Measurements from ENCODE around the gene FXYD1.

FXYD1 gene

GRCh38 chr19:35108730-35109129, 29.9 kb upstream of the FXYD1 start:
- no peak for DNase-seq

GRCh38 chr19:35109395-35110112, 29.1 kb upstream of the FXYD1 start:
- no peak for DNase-seq

- DNase-seq: no peak
Measured at GRCh38 chr19:35110974-35111373, 27.6 kb upstream of the FXYD1 start.

DNA sequence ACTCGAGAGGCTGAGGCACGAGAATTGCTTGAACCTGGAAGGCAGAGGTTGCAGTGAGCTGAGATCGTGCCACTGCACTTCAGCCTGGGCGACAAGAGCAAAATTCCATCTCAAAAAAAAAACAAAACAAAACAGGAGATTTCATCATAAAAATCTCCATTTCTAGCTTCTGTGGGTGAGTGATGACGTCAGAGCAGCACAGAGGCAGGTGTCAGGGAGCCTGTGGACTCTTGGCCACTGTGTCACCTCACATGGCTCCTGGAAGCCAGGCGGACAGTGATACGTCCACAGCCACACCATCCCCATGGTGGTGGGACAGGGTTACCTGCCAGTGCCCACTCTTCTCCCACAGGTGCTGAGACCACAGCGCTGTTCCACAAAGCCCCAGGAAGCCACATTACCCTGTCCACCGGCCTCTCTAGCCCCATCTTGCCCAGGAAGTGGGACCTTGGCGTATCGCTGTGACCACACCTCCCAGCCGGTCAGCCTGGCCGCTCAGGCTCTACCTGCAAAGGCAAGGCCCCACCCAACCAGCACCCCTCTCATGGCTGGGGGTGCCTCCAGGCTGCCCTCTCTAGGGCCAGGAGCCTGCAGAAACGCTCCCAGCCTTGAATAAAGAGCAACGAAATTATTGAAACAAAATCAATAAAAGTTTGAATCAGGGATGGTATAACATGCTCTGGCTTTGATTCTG, 25.5 kb upstream of the FXYD1 start:
- DNase-seq: no peak

- peak; percentile 53 to 73 for DNase-seq
Measured at GRCh38 chr19:35114353-35115176, 24.1 kb upstream of the FXYD1 start.

DNA sequence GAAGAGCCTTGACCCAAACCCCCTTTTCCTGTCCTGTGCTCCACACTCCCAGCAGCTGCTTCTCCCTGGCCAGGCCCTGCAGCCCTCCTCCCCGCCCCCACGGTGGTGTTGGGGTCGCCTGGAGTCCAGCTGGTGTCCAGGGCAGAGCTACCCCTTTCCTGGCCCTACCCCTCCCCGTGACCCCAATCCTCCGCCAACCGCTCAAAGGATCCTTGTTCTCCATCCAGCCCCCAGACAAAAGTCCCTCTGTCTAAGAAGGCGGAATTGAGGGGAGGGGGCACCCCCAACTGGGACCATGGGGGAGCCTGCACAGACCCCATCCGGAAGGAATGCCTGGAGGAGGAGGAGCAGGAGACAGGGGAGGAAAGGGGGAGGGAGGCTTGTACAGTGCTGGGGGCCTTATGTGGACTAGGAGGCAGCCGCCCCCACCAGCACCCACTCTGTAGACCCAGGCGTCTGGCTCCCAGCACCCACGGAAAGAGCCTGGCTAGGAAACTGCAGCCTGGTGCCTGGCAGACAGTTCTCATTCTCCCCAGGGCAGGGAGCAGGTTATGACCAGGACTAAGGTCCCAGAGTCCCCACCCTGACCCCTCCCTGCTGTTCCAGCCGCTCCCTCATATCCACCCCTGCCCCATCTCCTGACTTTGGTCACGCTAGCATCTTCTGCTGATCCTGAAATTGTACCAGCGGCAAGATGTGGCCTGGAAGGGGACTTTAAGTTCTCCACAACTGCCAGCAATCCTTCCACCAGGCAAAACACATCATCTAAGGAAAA, 23.3 kb upstream of the FXYD1 start, which contains the start of gene FXYD3:
Gene FXYD3 (plus strand): TSS at position 647 of the 775 bp plus-strand sequence. CDS start 3,554 bp downstream, outside the sequence.
- DNase-seq: no peak

DNA sequence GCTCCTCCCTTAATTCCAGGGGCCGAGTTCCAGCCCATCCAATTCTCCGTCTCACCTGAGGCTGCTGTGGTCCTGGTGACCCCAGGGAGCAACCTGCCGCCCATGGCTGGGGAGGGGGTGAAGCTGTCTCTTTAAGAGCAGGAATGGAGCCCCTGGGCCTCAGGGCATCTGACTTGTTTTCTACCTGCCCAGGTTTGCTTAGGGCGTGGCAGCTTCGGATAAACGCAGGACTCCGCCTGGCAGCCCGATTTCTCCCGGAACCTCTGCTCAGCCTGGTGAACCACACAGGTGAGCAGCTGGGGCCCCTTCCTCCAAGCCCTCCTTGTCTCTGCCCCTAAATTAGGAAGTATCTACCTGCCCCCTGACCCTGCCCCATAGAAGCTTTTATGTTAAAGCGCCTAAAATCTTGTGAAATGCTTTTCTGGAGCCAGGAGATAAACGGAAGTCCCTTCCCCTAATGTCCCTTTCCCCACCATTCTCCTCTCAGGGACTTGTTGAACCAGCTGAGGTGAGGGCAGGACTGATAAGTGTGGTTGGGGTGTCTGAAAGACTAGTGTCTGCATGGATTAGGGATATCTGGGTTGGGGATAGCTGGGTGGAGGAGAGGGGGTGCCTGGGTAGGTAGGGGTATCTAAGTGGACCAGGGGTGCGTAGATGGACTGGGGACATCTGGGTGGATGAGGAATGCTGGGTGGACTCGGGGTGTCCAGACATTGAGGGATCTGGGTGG, 22.4 kb upstream of the FXYD1 start:
- no peak for DNase-seq

DNA sequence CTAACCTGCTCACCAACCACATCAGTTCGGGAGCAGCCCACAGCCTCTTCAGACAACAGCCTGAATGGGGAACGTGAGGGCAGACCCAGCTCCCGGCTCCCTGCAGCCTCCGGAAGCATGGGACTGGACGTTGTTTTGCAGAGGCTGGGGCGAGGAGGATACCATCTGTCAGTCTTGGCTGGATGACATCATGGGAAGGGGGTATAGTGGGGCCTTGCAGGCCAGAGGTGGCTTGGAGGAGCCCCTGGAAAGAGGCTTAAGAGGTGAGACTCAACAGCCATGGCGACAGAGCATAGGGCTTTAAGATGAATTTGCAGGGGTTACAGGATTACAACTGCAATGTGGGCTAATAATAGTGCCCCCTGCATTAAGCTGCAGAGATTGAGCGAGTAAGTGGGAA, 21.5 kb upstream of the FXYD1 start:
- peak; percentile 89 to 94 for DNase-seq

GRCh38 chr19:35117799-35118198, 20.8 kb upstream of the FXYD1 start:
- no peak for DNase-seq

DNA sequence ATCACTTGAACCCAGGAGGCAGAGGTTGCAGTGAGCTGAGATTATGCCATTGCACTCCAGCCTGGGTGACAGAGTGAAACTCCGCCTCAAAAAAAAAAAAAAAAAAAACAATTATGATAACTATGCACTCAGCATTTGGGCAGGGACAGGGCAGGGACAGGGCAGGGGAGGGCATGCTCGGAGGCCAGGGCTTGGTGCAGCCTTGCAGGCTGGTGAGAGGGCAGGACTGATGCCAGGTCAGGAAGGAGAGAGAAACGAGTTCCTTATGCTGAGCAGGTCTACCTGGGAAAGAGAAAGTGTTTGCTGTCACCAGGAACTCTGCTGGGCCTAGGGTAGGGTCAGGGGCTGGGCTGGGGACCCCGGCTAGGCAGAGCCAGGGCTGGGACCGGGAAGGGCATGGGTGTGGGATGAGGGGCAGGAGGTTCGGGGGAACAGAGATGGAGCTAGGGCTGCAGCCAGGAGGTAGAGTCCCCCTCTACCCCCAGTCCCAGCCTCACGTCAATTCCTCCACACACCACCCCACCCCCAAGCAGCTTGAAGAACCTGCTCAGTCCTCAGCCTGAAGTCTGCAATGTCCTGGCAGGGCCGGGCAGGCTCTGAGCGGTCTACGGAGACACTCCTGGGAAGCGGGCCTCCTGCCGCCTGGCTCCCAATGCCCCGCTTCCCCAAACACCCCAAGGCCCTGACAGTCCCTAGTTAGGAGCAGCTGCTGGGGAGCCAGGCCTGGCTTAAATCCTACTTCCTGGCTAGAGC, 20.2 kb upstream of the FXYD1 start:
- DNase-seq: no peak

DNA sequence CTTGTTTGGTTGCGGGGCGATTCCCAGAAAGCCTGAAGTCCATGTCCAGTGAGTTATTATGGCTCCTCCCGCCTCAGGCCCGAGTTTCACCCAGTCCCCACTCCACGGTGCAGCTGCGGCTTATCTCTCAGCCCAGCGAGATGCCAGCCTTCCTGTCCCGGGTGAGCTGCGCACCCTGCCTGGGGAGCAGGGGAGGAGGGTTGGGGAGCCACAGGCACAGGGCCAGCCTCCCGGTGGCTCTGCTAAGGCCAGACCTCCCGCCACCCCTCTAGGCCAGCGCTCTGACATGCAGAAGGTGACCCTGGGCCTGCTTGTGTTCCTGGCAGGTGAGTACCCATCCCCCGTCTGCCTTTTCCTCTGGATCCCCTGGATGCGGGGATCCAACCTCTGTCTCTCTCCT, 19.5 kb upstream of the FXYD1 start:
- no peak for DNase-seq

DNA sequence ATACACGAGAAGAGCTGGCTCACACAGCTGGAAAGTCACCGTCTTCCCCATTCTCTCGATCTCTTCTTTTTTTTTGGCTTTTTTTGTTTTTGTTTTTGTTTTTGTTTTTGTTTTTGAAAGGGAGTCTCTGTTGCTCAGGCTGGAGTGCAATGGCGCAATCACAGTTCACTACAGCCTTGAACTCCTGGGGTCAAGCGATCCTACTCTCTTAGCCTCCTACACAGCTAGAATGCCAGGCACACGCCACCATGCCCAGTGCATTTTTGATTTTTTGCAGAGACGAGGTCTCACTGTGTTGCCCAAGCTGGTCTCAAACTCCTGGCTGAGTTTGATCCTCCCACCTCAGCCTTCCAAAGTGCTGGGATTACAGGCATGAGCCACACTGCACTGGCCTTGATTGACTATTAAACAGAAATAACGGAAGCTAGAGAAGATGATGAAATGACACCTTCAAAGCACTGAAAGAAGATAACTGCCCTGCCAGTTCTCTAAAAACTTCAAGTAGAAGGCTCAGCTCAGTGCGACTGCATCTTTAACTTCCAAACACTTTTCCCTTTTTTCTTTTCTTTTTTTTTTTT, 19.0 kb upstream of the FXYD1 start:
- no peak for DNase-seq

DNA sequence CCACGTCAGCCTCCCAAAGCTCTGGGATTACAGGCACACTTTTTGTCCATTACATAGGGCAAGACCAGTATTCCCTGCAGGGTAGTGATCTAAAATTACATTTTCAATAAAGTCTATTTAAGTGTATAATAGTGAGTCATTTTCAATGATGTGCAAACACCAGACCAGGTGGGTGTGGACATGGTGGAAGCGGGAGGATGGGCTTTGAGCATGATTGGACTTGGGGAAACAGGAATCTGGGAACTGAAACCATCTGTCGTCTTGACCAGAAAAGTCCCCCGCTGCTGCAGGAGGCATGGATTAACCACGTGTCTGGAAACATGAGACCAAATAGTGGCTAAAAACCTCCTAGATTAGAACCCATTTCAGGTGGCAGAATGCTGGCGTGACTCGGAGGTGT, 18.1 kb upstream of the FXYD1 start:
- DNase-seq: peak; percentile 96

DNA sequence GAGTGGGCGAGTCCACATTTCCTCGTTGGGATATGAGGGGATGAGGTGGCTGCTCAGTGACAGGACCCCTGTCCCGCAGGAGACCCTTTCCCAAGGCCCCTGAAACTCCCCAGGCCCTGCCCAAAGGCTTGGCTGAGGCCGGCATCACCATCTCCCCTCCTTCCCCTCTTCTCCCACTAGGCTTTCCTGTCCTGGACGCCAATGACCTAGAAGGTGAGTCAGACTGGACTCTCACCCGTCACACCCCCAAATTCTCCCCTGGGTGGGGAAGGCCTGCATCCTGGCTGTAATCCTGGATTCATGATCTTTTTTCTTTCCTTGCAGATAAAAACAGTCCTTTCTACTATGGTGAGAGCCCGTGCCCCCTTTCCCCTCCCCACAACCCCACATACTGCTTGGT, 17.7 kb upstream of the FXYD1 start:
- no peak for DNase-seq

- no peak for DNase-seq
Measured at GRCh38 chr19:35122687-35123551, 15.7 kb upstream of the FXYD1 start.

- DNase-seq: no peak
Measured at GRCh38 chr19:35123573-35123972, 15.1 kb upstream of the FXYD1 start.

GRCh38 chr19:35124098-35125060, 14.2 kb upstream of the FXYD1 start:
- peak; percentile 93 to 95 for DNase-seq

GRCh38 chr19:35125270-35125717, 13.3 kb upstream of the FXYD1 start:
- DNase-seq: no peak
